Lung (tissue), 12 donors: ENCODE data around the gene GORASP1. TPM values are rescaled to one million over a fixed set of nuclear protein-coding genes. Genes with fewer than 3 reads are reported as not detected.

Experiments used
- ATAC-seq: fragments of 200-7000 bp; cut with Tn5 transposase; one replicate; pipeline ENCODE4 v1.9.1; 2020; ENCODE audit warnings: moderate number of reproducible peaks; ENCODE audit not compliant: insufficient read depth, low FRiP score
- DNase-seq, 3 donors: peaks; one replicate each; pipeline ENCODE4 v3.0.0-alpha.2; 2013 to 2017
- H3K27ac ChIP-seq, 2 donors: one replicate each; pipeline ENCODE4 v1.5.1; 2013; ENCODE audit warnings: mild to moderate bottlenecking in 2 of 2, moderate library complexity in 2 of 2, control low read depth in 1 of 2, inconsistent platforms in 1 of 2, low read depth in 1 of 2, low read length in 1 of 2
- H3K27me3 ChIP-seq, 3 donors: one replicate each; pipeline ENCODE4 v1.5.1; 2013; ENCODE audit warnings: low read length in 2 of 3; ENCODE audit not compliant: control insufficient read depth in 3 of 3, insufficient read depth in 3 of 3
- H3K36me3 ChIP-seq, 4 donors: one replicate each; pipeline ENCODE4 v1.5.1; 2013; ENCODE audit warnings: low read length in 4 of 4, mild to moderate bottlenecking in 1 of 4, moderate library complexity in 1 of 4; ENCODE audit not compliant: control insufficient read depth in 4 of 4, insufficient read depth in 4 of 4
- H3K4me1 ChIP-seq, 5 donors: one replicate each; pipeline ENCODE4 v1.5.1; 2013; ENCODE audit warnings: low read length in 5 of 5, mild to moderate bottlenecking in 2 of 5, moderate library complexity in 1 of 5; ENCODE audit not compliant: control insufficient read depth in 5 of 5, insufficient read depth in 5 of 5
- H3K4me3 ChIP-seq: one replicate; pipeline ENCODE4 v1.5.1; 2013; ENCODE audit warnings: mild to moderate bottlenecking, control low read depth, moderate library complexity
- H3K9ac ChIP-seq, 2 donors: one replicate each; pipeline ENCODE4 v1.5.1; 2013; ENCODE audit warnings: low read length in 2 of 2, control low read depth in 1 of 2; ENCODE audit not compliant: insufficient read depth in 1 of 2
- H3K9me3 ChIP-seq, 4 donors: one replicate each; pipeline ENCODE4 v1.5.1; 2013; ENCODE audit warnings: low read length in 3 of 4, mild to moderate bottlenecking in 1 of 4, moderate library complexity in 1 of 4; ENCODE audit not compliant: control insufficient read depth in 4 of 4, insufficient read depth in 3 of 4
- WGBS, 2 donors: extraction: QIAGEN DNeasy Blood & Tissue Kit; methylation state at CpG; one replicate each; pipeline ENCODE4 v1.1.7; 2013; 5-methylcytosine and 5-hydroxymethylcytosine counted together
- polyA plus RNA-seq, 2 donors: library from polyadenylated mRNA; stranded (reverse); fragments of 200-250 nt; gene quantifications; one replicate each; pipeline ENCODE4 v1.2.1, GENCODE V29; 2013
- total RNA-seq, 2 donors: library from RNA; depleted of rRNA in 1 of 2; stranded (reverse); fragments of >200 nt in 1 of 2; gene quantifications; one replicate each; pipeline ENCODE4 v1.2.1, GENCODE V29; 2014 to 2021
- TF ChIP-seq, protein P1 (sequence below): IDR thresholded peaks from 2 replicates; pipeline ENCODE4 v1.5.1; 2012; ENCODE audit warnings: mild to moderate bottlenecking; ENCODE audit errors: control extremely low read depth, extremely low read depth
- donor health status: control.
- donor health status: control.
- donor health status: Bipolar disorder and iron deficiency.
- donor health status: healthy.
- donor health status: DM: yes; HTN: yes; CAD: no.

GORASP1 gene
- total and polyA plus RNA-seq, 4 donors = 28.7 to 71.1 (median 48.5) TPM

- WGBS, 2 donors = 55 to 77% methylated on average over 2 of the region's 2 CpGs
- ATAC-seq = no peak
- DNase-seq = no peak
These were observed 32.0 kb upstream of the GORASP1 start for GRCh38 chr3:39139442-39139841.

GRCh38 chr3:39138804-39139415 lies 31.5 kb upstream of the GORASP1 start:
- Histone ChIP-seq H3K27me3 (no peaks in the 10 kb centered on the region), H3K9ac (no peak overlapping the region), H3K36me3 (peaks cover 7 to 48% (median 9%) of the 10 kb centered on the region in 4 donors), H3K9me3 (no peaks in the 10 kb centered on the region), H3K4me3 (no peak overlapping the region), H3K4me1 (peaks cover 4 to 59% (median 15%) of the 10 kb centered on the region in 5 donors), H3K27ac (peak overlapping the region in 1 of 2 donors; percentile 6)
- TF ChIP-seq, protein P1, sequence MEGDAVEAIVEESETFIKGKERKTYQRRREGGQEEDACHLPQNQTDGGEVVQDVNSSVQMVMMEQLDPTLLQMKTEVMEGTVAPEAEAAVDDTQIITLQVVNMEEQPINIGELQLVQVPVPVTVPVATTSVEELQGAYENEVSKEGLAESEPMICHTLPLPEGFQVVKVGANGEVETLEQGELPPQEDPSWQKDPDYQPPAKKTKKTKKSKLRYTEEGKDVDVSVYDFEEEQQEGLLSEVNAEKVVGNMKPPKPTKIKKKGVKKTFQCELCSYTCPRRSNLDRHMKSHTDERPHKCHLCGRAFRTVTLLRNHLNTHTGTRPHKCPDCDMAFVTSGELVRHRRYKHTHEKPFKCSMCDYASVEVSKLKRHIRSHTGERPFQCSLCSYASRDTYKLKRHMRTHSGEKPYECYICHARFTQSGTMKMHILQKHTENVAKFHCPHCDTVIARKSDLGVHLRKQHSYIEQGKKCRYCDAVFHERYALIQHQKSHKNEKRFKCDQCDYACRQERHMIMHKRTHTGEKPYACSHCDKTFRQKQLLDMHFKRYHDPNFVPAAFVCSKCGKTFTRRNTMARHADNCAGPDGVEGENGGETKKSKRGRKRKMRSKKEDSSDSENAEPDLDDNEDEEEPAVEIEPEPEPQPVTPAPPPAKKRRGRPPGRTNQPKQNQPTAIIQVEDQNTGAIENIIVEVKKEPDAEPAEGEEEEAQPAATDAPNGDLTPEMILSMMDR = no peak
- DNase-seq = peak; percentile 45 to 58 (median 47)
- no peak for ATAC-seq
- 73 to 88% methylated on average over 7 of the region's 7 CpGs for WGBS, 2 donors

More at GRCh38 chr3:39139442-39139841, 32.0 kb upstream of the GORASP1 start:
- H3K9ac ChIP-seq = peak overlapping the region in 1 of 2 donors; percentile 21
- no peak overlapping the region for H3K4me3 ChIP-seq
- H3K36me3 ChIP-seq = peaks cover 8 to 53% (median 13%) of the 10 kb centered on the region in 4 donors
- H3K27me3 ChIP-seq = no peaks in the 10 kb centered on the region
- no peaks in the 10 kb centered on the region for H3K9me3 ChIP-seq
- peaks cover 4 to 54% (median 15%) of the 10 kb centered on the region in 5 donors for H3K4me1 ChIP-seq
- peak overlapping the region in 1 of 2 donors; percentile 34 for H3K27ac ChIP-seq
- TF ChIP-seq, protein P1 = no peak

GRCh38 chr3:39137991-39138803 lies 30.8 kb upstream of the GORASP1 start:
- ATAC-seq (no peak), DNase-seq (no peak)
- Histone ChIP-seq H3K36me3 (peaks cover 2 to 41% (median 6%) of the 10 kb centered on the region in 4 donors), H3K27me3 (no peaks in the 10 kb centered on the region), H3K9ac (no peak overlapping the region), H3K27ac (peak overlapping the region in 1 of 2 donors; percentile 6), H3K4me3 (no peak overlapping the region), H3K9me3 (no peaks in the 10 kb centered on the region), H3K4me1 (peaks cover 4 to 62% (median 15%) of the 10 kb centered on the region in 5 donors)
- TF ChIP-seq, protein P1 = no peak
- 95 to 96% methylated on average over 10 of the region's 10 CpGs for WGBS, 2 donors
